OCI-LY7 (cell line): ENCODE measurements around the gene GRID2.

Source experiments
- CTCF ChIP-seq: fragments of 200-600 bp; sonication (generic); conservative IDR thresholded peaks from 2 replicates; pipeline ENCODE4 v1.5.1; 2014; ENCODE audit warnings: mild to moderate bottlenecking, antibody characterized with exemption, low read length, moderate library complexity, mixed read lengths
- EZH2phosphoT487 ChIP-seq: fragments of 200-600 bp; sonication (generic); IDR thresholded peaks from 2 replicates; pipeline ENCODE4 v1.6.1; 2018; ENCODE audit warnings: low read depth, borderline replicate concordance, mild to moderate bottlenecking, mixed run types, antibody characterized with exemption, low read length, moderate library complexity, mixed read lengths

DNA sequence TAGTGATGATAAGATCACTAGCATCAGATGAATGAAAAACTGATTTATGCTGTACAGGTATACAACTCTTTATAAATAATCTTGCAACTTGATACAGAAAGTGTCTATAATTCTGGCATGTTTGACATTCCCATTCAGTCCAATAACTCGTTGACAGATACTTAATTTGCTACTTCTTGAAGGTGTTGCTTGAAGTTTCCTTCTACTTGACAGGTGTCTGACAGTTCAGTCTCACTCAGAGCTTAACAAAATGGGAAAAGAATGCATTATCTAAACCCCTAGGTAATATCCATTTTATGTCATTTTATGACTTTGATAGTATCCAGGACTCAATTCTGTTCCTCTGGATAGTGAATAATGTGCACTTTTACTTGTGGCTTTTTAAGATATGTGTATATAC, 508.9 kb downstream of the GRID2 start:
- no peak for TF ChIP-seq CTCF
- TF ChIP-seq EZH2phosphoT487 = no peak
